HG03457 (cell line): Measurements from ENCODE around the gene MYCN.
"Not testable (repeated sequence)": the region's sequence is repeated elsewhere in the genome, so short reads cannot be mapped to it uniquely, and the experiment has no call there.

Source experiments
- ATAC-seq: cut with Tn5 transposase; IDR thresholded peaks from one replicate; pipeline ENCODE4 v1.9.1; 2021; ENCODE audit warnings: moderate number of reproducible peaks; ENCODE audit not compliant: unreplicated experiment

Gene MYCN

GRCh38 chr2:15939854-15940660 lies at the start of gene MYCN:
MYCN (plus strand) TSS chr2:15940550; CDS start chr2:15942065, 1,515 bp downstream.
- no peak for ATAC-seq

- no peak for ATAC-seq
Measured at GRCh38 chr2:15890936-15891905, 49.1 kb upstream of the MYCN start.

DNA sequence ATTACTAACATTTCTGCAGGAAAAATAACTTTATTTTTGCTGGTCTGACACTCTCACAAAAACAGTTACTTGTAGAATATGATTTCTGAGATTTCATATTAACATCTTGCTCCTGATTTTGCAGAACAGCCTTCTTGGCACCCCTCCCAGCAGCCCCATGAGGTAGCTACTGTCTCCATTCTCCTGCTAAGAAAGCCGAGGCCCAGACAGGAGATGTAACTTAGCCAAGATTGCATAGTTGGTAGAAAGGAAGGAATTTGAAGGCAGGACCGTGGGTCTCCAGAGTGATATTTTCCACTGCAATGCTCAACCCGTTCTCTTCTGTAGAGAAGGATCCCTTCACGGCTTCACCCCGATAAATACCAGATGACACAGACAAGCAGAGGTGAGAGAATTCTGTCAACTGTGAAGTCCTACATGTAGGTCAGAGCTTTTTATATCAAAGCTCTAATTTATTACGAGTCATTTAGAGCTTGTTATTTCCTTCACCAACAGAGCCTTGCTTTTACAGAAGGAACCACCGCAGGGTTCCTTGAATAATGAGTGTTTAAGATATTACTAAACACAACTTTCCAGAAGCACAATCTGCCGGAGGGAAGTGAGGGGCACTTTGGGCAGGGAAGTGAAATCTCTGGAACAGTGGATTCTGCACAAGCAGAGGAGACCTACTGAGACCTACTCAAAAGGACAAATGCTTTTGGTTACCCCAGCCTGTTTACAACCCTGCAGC lies 48.0 kb upstream of the MYCN start:
- no peak for ATAC-seq

- ATAC-seq, result no peak
Measured at GRCh38 chr2:15893085-15893484, 47.3 kb upstream of the MYCN start.

DNA sequence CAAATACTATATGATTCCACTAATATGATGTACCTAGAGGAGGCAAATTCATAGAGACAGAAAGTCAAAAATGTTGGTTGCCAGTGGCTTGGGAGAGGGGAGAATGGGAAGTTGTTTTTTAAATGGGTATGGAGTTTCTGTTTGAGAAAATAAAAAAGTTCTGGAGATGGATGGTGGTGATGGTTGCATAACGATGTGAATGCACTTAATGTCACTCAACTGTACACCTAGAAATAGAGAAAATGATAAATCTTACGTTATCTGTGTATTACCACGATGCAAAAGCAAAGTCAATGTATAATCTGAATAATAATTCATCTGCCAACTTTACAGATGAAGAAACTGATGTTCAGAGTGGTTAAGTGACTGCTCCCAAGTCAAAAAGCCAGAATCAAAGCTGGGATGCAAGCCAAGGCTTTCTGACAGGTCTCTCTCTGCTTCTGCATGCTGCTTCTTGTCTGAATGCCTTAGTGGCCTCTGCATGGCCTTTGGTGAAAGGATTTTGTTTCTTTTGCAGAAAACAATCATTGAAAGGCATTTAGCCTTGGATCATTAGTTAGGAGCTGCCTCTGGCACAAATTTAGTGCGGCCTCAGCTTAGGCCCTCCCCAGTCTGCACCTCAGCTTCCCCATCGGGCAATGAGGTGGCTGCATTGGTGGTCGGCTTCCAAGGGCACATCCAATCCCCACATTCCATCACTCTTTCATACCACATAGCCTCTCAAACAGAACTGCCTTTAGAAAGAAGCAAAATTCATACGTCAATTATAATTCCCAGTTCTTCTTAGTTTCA lies 46.5 kb upstream of the MYCN start:
- no peak for ATAC-seq

- ATAC-seq, result no peak
Measured at GRCh38 chr2:15894481-15895144, 45.7 kb upstream of the MYCN start.

DNA sequence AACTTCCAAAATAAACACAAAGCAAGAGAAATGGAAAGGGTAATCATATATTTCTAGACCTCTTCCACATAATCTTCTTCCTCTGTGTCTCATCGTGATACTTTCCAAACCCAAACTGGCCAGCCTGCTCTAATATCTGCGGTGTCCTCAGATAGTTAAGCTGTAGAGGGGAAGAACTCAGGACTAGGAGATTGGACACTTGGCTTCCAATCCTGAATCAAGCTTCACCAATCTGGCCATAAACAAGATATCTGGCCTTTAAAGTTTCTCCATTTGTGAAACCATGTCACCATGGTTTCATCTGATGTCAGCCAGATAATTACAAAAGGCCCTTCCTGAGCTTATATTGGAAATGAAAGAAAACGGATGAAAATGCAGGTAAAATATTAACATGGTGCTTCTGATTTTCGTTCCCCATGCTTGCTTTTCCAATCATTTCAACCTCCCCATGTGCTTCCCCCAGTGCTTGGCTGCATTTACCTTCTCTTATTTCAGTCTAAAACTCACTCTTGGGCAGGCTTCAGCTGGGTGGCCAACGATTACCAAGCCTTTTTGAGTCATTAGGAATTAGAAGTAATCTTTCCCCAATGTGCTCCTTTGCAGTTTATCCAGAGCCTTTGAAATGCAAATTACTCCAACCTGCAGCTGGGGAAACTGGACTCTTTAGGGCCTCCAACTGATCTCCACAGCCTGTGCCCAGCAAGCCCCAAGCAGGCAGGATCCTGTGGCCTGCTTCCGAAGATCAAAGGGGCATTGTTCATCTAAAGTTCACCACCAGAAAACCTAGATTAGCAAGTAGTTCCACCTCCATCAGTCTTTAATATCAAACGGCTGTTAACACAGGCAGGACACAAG lies 44.5 kb upstream of the MYCN start:
- no peak for ATAC-seq

GRCh38 chr2:15896859-15897258 lies 43.5 kb upstream of the MYCN start:
- no peak for ATAC-seq

DNA sequence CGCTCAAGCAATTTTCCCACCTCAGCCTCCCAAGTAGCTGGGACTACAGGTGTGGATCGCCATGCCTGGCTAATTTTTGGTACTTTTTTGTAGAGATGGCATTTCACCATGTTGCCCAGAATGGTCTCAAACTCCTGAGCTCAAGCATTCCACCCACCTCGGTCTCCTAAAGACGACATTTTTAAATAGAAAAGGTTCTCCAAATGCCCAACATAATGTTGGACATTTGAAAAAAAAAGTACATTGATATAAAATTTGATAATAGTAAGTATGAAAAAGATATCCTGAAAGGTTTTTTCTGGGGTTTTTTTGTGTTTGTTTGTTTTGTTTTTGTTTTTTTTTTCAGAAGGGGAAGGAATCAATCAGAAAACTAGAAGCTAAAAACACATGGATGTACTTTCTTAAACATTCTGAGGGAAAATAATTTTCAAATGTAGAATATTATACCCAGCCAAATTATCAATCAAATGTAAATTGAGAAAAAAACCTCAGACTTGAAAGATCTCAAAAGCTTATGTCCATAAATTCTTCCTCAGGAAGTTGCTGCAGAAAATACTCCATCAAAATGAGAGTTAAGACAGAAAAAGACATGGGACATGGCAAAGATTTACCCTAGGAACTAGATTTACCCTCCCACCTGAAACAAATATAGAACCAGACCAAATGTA lies 42.8 kb upstream of the MYCN start:
- no peak for ATAC-seq

GRCh38 chr2:15899327-15899612 lies 41.1 kb upstream of the MYCN start:
- no peak for ATAC-seq

DNA sequence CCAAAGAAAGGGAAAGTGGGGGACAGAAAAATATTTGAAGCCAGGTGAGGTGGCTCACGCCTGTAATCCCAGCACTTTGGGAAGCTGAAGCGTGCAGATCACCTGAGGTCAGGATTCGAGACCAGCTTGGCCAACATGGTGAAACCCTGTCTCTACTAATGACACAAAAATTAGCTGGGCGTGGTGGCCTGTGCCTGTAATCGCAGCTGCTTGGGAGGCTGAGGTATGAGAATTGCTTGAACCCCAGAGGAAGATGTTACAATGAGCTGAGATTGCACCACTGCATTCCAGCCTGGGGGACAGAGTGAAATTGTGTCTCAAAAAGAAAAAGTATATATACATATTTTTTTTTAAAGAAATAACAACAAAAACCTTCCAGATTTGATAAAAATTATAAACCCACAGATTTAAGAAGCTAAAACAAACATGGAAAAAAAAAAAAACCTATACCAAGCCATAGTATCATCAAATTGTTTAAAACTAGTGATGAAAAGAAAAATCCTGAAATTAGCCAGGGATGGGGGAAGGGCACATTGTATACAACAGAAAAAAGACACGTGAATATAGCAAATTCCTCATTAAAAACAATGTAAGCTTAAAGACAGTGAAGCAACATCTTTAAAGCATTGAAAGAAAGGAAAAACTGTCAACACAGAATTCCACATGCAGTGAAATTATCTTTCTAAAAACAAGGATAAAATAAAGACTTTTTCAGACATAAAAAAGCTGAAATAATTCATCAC lies 40.4 kb upstream of the MYCN start:
- no peak for ATAC-seq

DNA sequence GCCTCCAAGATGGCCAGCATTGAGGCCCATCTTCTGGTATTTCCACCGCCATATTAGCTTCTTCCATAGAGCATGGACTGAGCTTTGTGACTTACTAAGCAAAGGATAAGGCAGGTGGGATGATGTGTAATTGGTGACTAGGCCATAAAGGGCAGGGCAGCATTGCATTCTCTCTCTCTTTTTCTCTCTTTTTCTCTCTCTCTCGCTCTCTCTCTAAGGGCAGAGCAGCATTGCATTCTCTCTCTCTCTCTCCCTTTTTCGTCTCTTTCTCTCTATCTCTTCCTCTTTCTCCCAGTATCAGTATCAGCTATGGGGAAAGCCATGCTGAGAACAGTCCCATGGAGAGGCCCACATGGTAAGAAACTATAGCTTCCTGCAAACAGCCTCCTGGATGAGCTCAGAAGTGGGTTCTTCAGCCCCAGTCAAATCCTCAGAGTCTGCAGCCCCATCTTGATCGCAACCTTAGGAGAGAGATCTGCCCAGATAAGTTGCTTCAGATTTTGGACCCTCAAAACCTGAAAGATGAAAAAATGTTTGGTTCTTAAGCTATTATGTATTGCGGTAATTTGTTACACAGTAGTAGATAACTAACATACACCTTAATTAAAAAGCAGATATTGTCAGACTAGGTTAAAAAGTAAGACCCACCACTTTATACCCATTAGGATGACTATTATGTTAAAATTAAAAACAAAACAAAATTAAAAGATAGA lies 39.1 kb upstream of the MYCN start:
- ATAC-seq, result no peak

GRCh38 chr2:15901808-15902130 lies 38.6 kb upstream of the MYCN start:
- no peak for ATAC-seq

GRCh38 chr2:15903910-15904309 lies 36.4 kb upstream of the MYCN start:
- ATAC-seq, result not testable (repeated sequence)

DNA sequence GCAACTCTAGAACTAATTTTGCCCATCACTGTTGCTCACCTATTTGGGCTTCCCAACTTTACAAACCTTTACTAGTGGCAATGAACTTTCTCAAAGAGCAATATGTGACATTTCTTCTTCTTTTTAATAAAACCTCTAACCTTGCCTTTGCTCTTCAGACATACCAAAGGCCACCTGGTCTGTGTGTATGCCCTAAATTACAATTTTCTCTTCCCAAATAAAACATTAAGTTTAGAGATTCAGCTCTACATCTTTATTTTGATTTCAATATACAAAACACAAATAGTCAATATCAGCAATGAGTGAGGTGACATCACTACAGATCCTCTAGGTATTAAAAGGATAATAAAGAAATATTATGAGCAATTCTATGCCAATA lies 35.1 kb upstream of the MYCN start:
- ATAC-seq, result no peak

GRCh38 chr2:15905986-15906491 lies 34.3 kb upstream of the MYCN start:
- no peak for ATAC-seq

- ATAC-seq, result no peak
Measured at GRCh38 chr2:15906778-15907177, 33.6 kb upstream of the MYCN start.
